K562 (cell line): ENCODE data around the gene ACOD1. TPM values are rescaled to one million over a fixed set of nuclear protein-coding genes. Genes with fewer than 3 reads are reported as not detected.

Source experiments
- ATAC-seq: fragments of 200-7000 bp; cut with Tn5 transposase; 3 replicates; pipeline ENCODE4 v1.9.1; 2020; ENCODE audit warnings: moderate library complexity
- BruUV-seq: library from RNA; stranded (reverse); fragments of 400-500 nt; replicated peaks from 2 replicates; lab custom pipeline; 2021; lab: Mats Ljungman, UMichigan
- CTCF ChIA-PET: fragments of 300-600 bp; formaldehyde crosslinking; extraction: SDS; loops from one replicate; lab custom pipeline; 2021; ENCODE audit warnings: low intra/inter-chr PET ratio; lab: Yijun Ruan, JAX
- POLR2A ChIA-PET: fragments of 300-600, 350-650 bp; sonication (Branson Sonifier 250); formaldehyde crosslinking; extraction: SDS; loops from one replicate; lab custom pipeline; 2021; ENCODE audit warnings: antibody characterized with exemption, inconsistent platforms; lab: Yijun Ruan, JAX
- DNase-seq, 4 experiments: peaks; one replicate each; pipeline versions ENCODE4 v3.0.0 to v3.0.0-alpha.2; 2011 to 2018; ENCODE audit warnings: low spot score in 3 of 4, mixed read lengths in 3 of 4; ENCODE audit errors: extremely low read depth in 1 of 4
- FAIRE-seq: peaks from 2 replicates; lab custom pipeline; 2011; peaks lifted over from hg19 to GRCh38; lab: Jason Lieb, UNC
- H2AFZ ChIP-seq: 2 replicates; pipeline ENCODE4 v1.6.0; 2011; ENCODE audit warnings: low read depth, low read length, control low read depth, inconsistent platforms
- H3K27ac ChIP-seq: fragments of 200-600 bp; 3 replicates; pipeline ENCODE4 v1.8.0; 2011; ENCODE audit warnings: low read depth, mild to moderate bottlenecking, control low read depth, inconsistent platforms, low read length, moderate library complexity, mixed read lengths; ENCODE audit errors: extremely low read depth
- H3K27me3 ChIP-seq, 2 experiments: fragments of 300-600 bp in 1 of 2; 2 replicates in 1 of 2; 3 replicates in 1 of 2; pipeline versions ENCODE4 v1.6.0 to v1.8.0; 2011; ENCODE audit warnings: inconsistent platforms in 2 of 2, low read length in 2 of 2, mild to moderate bottlenecking in 1 of 2, mixed read lengths in 1 of 2, moderate library complexity in 1 of 2; ENCODE audit not compliant: control insufficient read depth in 2 of 2, insufficient read depth in 2 of 2
- H3K36me3 ChIP-seq: fragments of 300-600 bp; 3 replicates; pipeline ENCODE4 v1.8.0; 2011; ENCODE audit warnings: mild to moderate bottlenecking, low read length, inconsistent platforms; ENCODE audit not compliant: control insufficient read depth, insufficient read depth
- H3K4me1 ChIP-seq, 2 experiments: fragments of 200-600 bp in 1 of 2; replicated peaks in 1 of 2; 2 replicates in 1 of 2; 3 replicates in 1 of 2; pipeline versions ENCODE4 v1.5.1 to v1.8.0; 2011; ENCODE audit warnings: inconsistent platforms in 2 of 2, low read length in 2 of 2, mild to moderate bottlenecking in 1 of 2, mixed read lengths in 1 of 2, moderate library complexity in 1 of 2; ENCODE audit not compliant: control insufficient read depth in 2 of 2, insufficient read depth in 2 of 2
- H3K4me2 ChIP-seq: 2 replicates; pipeline ENCODE4 v1.6.1; 2011; ENCODE audit warnings: low read length, control low read depth, inconsistent platforms, mixed read lengths; ENCODE audit not compliant: insufficient read depth
- H3K4me3 ChIP-seq: fragments of 200-600 bp; sonication (generic), shearing (Covaris generic); 2 replicates; pipeline ENCODE4 v1.5.1; 2016; ENCODE audit warnings: control low read depth, inconsistent platforms
- H3K79me2 ChIP-seq: fragments of 200-600 bp; 3 replicates; pipeline ENCODE4 v1.8.0; 2011; ENCODE audit warnings: low read length, inconsistent platforms; ENCODE audit not compliant: control insufficient read depth, insufficient read depth
- H3K9ac ChIP-seq, 2 experiments: 2 replicates each; pipeline versions ENCODE4 v1.6.0 to v1.6.1; 2011; ENCODE audit warnings: low read depth in 2 of 2, low read length in 2 of 2, control low read depth in 1 of 2, inconsistent platforms in 1 of 2, mild to moderate bottlenecking in 1 of 2, mixed read lengths in 1 of 2; ENCODE audit not compliant: insufficient read depth in 1 of 2
- H3K9me1 ChIP-seq: one replicate; pipeline ENCODE4 v1.6.0; 2011; ENCODE audit warnings: inconsistent platforms, mild to moderate bottlenecking, low read length, moderate library complexity; ENCODE audit not compliant: control insufficient read depth, insufficient read depth
- H3K9me3 ChIP-seq: replicated peaks from 2 replicates; pipeline ENCODE4 v1.5.1; 2011; ENCODE audit warnings: low read depth, low read length, inconsistent platforms; ENCODE audit not compliant: control insufficient read depth, insufficient read depth
- H4K20me1 ChIP-seq: replicated peaks from 2 replicates; pipeline ENCODE4 v1.6.1; 2011; ENCODE audit warnings: low read length, inconsistent platforms, mixed read lengths; ENCODE audit not compliant: control insufficient read depth, insufficient read depth
- BDP1 ChIP-seq: IDR thresholded peaks from 3 replicates; pipeline ENCODE4 v1.6.1; 2011; ENCODE audit not compliant: insufficient read length, insufficient read depth
- CTCF ChIP-seq, 3 experiments: IDR thresholded peaks in 2 of 3; conservative IDR thresholded peaks in 1 of 3; 2 replicates each; pipeline ENCODE4 v1.5.1; 2011 to 2012; ENCODE audit warnings: low read length in 3 of 3, mild to moderate bottlenecking in 3 of 3, control low read depth in 2 of 3, improper control_type of control experiment in 1 of 3, inconsistent platforms in 1 of 3, low read depth in 1 of 3, mixed read lengths in 1 of 3, moderate library complexity in 1 of 3; ENCODE audit not compliant: insufficient read depth in 2 of 3
- HMG20B ChIP-seq: fragments of 250-450 bp; sonication (Bioruptor Pico); IDR thresholded peaks from 2 replicates; pipeline ENCODE4 v1.5.0; 2021; ENCODE audit warnings: mild to moderate bottlenecking
- HOXB6 ChIP-seq: fragments of 250-450 bp; sonication (Bioruptor Pico); IDR thresholded peaks from 2 replicates; pipeline ENCODE4 v1.5.1; 2022; ENCODE audit warnings: mild to moderate bottlenecking, borderline replicate concordance
- KLF13 ChIP-seq: fragments of 450-650 bp; IDR thresholded peaks from 2 replicates; pipeline ENCODE4 v1.6.1; 2016; ENCODE audit warnings: missing genetic modification characterization, low read depth, mild to moderate bottlenecking, missing compliant biosample characterization, moderate library complexity, borderline replicate concordance
- NONO ChIP-seq, 2 experiments: fragments of 200-400 bp in 1 of 2; fragments of 450-650 bp in 1 of 2; formaldehyde crosslinking in 1 of 2; IDR thresholded peaks; 2 replicates each; pipeline ENCODE4 v1.6.1; 2017; ENCODE audit warnings: low read depth in 2 of 2, mild to moderate bottlenecking in 2 of 2, moderate library complexity in 2 of 2, low read length in 1 of 2
- SETDB1 ChIP-seq: IDR thresholded peaks from one replicate; pipeline ENCODE4 v1.6.1; 2012; ENCODE audit warnings: low read length, control low read depth, inconsistent platforms
- SMARCC2 ChIP-seq: fragments of 450-650 bp; IDR thresholded peaks from 2 replicates; pipeline ENCODE4 v1.6.1; 2017; ENCODE audit warnings: antibody characterized with exemption, moderate library complexity, mild to moderate bottlenecking, low read depth
- YBX1 ChIP-seq: fragments of 450-650 bp; IDR thresholded peaks from 2 replicates; pipeline ENCODE4 v1.7.1; 2016; ENCODE audit warnings: mild to moderate bottlenecking
- ZC3H11A ChIP-seq: IDR thresholded peaks from 2 replicates; pipeline ENCODE4 v1.6.1; 2012; ENCODE audit warnings: low read depth, low read length, improper control_type of control experiment
- ZNF133 ChIP-seq: fragments of 250-450 bp; sonication (Bioruptor Pico); IDR thresholded peaks from 2 replicates; pipeline ENCODE4 v1.4.0; 2020; ENCODE audit warnings: mild to moderate bottlenecking
- ZNF165 ChIP-seq: fragments of 250-450 bp; sonication (Bioruptor Pico); IDR thresholded peaks from 2 replicates; pipeline ENCODE4 v1.4.0; 2020; ENCODE audit warnings: borderline replicate concordance
- ZNF589 ChIP-seq: fragments of 200-800 bp; sonication (Bioruptor generic); IDR thresholded peaks from 2 replicates; pipeline ENCODE4 v1.6.1; 2016; ENCODE audit warnings: low read depth, missing genetic modification characterization, missing compliant biosample characterization
- ZZZ3 ChIP-seq: fragments of 450-650 bp; IDR thresholded peaks from 2 replicates; pipeline ENCODE4 v1.6.1; 2016; ENCODE audit warnings: antibody characterized with exemption, mild to moderate bottlenecking, moderate library complexity
- WGBS: fragments of 100-300 bp; shearing (Covaris generic); methylation state at CpG from one replicate; pipeline ENCODE4 v1.1.6; 2016; ENCODE audit warnings: low coverage, mixed read lengths; ENCODE audit not compliant: insufficient coverage; ENCODE audit errors: missing lambda C conversion rate; 5-methylcytosine and 5-hydroxymethylcytosine counted together
- in situ Hi-C: fragments of 300-500 bp; cut with MboI; formaldehyde crosslinking; loops from 4 replicates; pipeline ENCODE4 v1.15.0; 2018; ENCODE audit warnings: inconsistent platforms, mixed read lengths
- intact Hi-C: fragments of 100-400 bp; cut with micrococcal nuclease; formaldehyde crosslinking; loops from 2 replicates; pipeline ENCODE4 v1.14.2; 2022
- polyA plus RNA-seq, 8 experiments: library from polyadenylated mRNA; depleted of rRNA in 4 of 8; stranded (reverse) in 5 of 8; unstranded in 3 of 8; fragments of >200 nt; fragmentation: Nextera tagmentation in 2 of 8; fragmentation: Illumina TruSeq in 1 of 8; extraction: Ambion mirVana in 2 of 8; extraction: Trizol in 1 of 8; gene quantifications; 2 replicates each; pipeline versions ENCODE4 v1.2.1 to v1.2.3, GENCODE V29; 2011 to 2014; ENCODE audit warnings: inconsistent platforms in 1 of 8, missing spikeins in 1 of 8
- total RNA-seq, 7 experiments: library from RNA; depleted of rRNA in 6 of 7; stranded (reverse); fragments of >200 nt in 6 of 7; fragmentation: Illumina TruSeq in 2 of 7; extraction: Trizol in 2 of 7; gene quantifications; 2 replicates each; pipeline versions ENCODE4 v1.2.1 to v1.2.3, GENCODE V29; 2011 to 2021; ENCODE audit warnings: low replicate concordance in 1 of 7
- TF ChIP-seq, protein P1 (sequence below): fragments of 450-650 bp; IDR thresholded peaks from 2 replicates; pipeline ENCODE4 v1.6.1; 2016; ENCODE audit warnings: borderline replicate concordance

ACOD1 gene
- total and polyA plus RNA-seq, 9 of the 15 experiments (the other 6 are each of a cell fraction or from before 2014, with no cell fraction given) = not detected

- TF ChIP-seq CTCF (IDR thresholded peaks at IDR 0.05 in 2 of 3, conservative IDR thresholded peaks at IDR 0.05 in 1 of 3; ENCODE audit: insufficient read depth in 2 of 3, low read depth in 1 of 3, low read length in 3 of 3) (no peak), SETDB1 (no peak), NONO (IDR thresholded peaks at IDR 0.05; ENCODE audit: low read depth in 2 of 2, low read length in 1 of 2) (no peak), BDP1 (no peak), KLF13 (tag) (no peak)
- TF ChIP-seq, protein P1, sequence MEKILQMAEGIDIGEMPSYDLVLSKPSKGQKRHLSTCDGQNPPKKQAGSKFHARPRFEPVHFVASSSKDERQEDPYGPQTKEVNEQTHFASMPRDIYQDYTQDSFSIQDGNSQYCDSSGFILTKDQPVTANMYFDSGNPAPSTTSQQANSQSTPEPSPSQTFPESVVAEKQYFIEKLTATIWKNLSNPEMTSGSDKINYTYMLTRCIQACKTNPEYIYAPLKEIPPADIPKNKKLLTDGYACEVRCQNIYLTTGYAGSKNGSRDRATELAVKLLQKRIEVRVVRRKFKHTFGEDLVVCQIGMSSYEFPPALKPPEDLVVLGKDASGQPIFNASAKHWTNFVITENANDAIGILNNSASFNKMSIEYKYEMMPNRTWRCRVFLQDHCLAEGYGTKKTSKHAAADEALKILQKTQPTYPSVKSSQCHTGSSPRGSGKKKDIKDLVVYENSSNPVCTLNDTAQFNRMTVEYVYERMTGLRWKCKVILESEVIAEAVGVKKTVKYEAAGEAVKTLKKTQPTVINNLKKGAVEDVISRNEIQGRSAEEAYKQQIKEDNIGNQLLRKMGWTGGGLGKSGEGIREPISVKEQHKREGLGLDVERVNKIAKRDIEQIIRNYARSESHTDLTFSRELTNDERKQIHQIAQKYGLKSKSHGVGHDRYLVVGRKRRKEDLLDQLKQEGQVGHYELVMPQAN = no peak
Measured at GRCh38 chr13:76942363-76942762, 5.9 kb upstream of the ACOD1 start (continued).

- Histone ChIP-seq H3K27ac (no peak overlapping the region), H2AFZ (no peak overlapping the region), H3K9ac (no peak overlapping the region), H3K9me1 (no peaks in the 10 kb centered on the region), H3K9me3 (no peaks in the 10 kb centered on the region), H3K27me3 (peaks cover 0 to 12% of the 10 kb centered on the region in 2 experiments; a peak in 1 of 5 replicates), H3K4me2 (no peak overlapping the region), H3K4me3 (no peak overlapping the region), H3K4me1 (no peaks in the 10 kb centered on the region), H3K36me3 (no peaks in the 10 kb centered on the region)
- FAIRE-seq (no peak), DNase-seq (no peak), ATAC-seq (no peak)
- WGBS = 0% methylated on average over 2 of the region's 2 CpGs
- ChIA-PET CTCF (no interaction called here), POLR2A (no interaction called here)
- BruUV-seq = no TSS peak
- in situ Hi-C loops = no loop called here
- TF ChIP-seq SMARCC2 (no peak), ZNF589 (CRISPR knock-in tag) (no peak), HOXB6 (CRISPR knock-in tag) (no peak), ZZZ3 (no peak), ZNF165 (CRISPR knock-in tag) (no peak), ZC3H11A (no peak), HMG20B (CRISPR knock-in tag) (no peak), YBX1 (no peak), ZNF133 (CRISPR knock-in tag) (no peak)
- TF ChIP-seq, all 486 proteins: peak for 0
- Histone ChIP-seq H4K20me1 (no peaks in the 10 kb centered on the region), H3K79me2 (no peaks in the 10 kb centered on the region)
- intact Hi-C loops = no loop called here
Measured at GRCh38 chr13:76943646-76944045, 4.7 kb upstream of the ACOD1 start.
